Non-pigmented ciliary epithelial cell (primary cell): ENCODE results near the gene ZNF670.
"Not testable (repeated sequence)": the region's sequence is repeated elsewhere in the genome, so short reads cannot be mapped to it uniquely, and the experiment has no call there.

ENCODE experiments used
- DNase-seq: peaks from one replicate; pipeline ENCODE4 v3.0.0-alpha.2; 2010; ENCODE audit warnings: low read depth

ZNF670 gene

GRCh38 chr1:247043406-247043805 lies 35.2 kb downstream of the ZNF670 start:
- DNase-seq, result no peak

GRCh38 chr1:247037511-247038320 lies 40.9 kb downstream of the ZNF670 start:
- no peak for DNase-seq

- not testable (repeated sequence) for DNase-seq
Measured at GRCh38 chr1:247032306-247032705, 46.3 kb downstream of the ZNF670 start.
